CD14-positive monocyte (primary cell): ENCODE measurements around the gene MMEL1. TPM values are rescaled to one million over a fixed set of nuclear protein-coding genes. Genes with fewer than 3 reads are reported as not detected.
"Not testable (repeated sequence)": the region's sequence is repeated elsewhere in the genome, so short reads cannot be mapped to it uniquely, and the experiment has no call there.

Source experiments
- DNase-seq, 3 donors: peaks; one replicate each; pipeline ENCODE4 v3.0.0-alpha.2; 2011 to 2022
- H2AFZ ChIP-seq: 2 replicates; pipeline ENCODE4 v1.6.0; 2012; ENCODE audit warnings: mild to moderate bottlenecking, low read depth, low read length, inconsistent platforms; ENCODE audit not compliant: insufficient read depth, poor library complexity, severe bottlenecking
- H3K27ac ChIP-seq, 2 donors: 1 replicate in 1 of 2; 2 replicates in 1 of 2; pipeline ENCODE4 v1.5.1; 2012 to 2013; ENCODE audit warnings: low read length in 2 of 2, control low read depth in 1 of 2, inconsistent platforms in 1 of 2, low read depth in 1 of 2, mild to moderate bottlenecking in 1 of 2
- H3K27me3 ChIP-seq, 2 donors: one replicate each; pipeline versions ENCODE4 v1.6.0 to v1.6.1; 2011 to 2013; ENCODE audit warnings: low read length in 2 of 2; ENCODE audit not compliant: control insufficient read depth in 2 of 2, insufficient read depth in 2 of 2
- H3K36me3 ChIP-seq, 2 donors: replicated peaks in 1 of 2; 1 replicate in 1 of 2; 2 replicates in 1 of 2; pipeline versions ENCODE4 v1.5.1 to v1.6.1; 2012 to 2013; ENCODE audit warnings: low read length in 2 of 2, control low read depth in 1 of 2, inconsistent platforms in 1 of 2, mild to moderate bottlenecking in 1 of 2; ENCODE audit not compliant: insufficient read depth in 2 of 2, control insufficient read depth in 1 of 2
- H3K4me1 ChIP-seq, 2 donors: 1 replicate in 1 of 2; 2 replicates in 1 of 2; pipeline versions ENCODE4 v1.5.1 to v1.6.1; 2012 to 2013; ENCODE audit warnings: low read length in 2 of 2, control low read depth in 1 of 2, inconsistent platforms in 1 of 2, mild to moderate bottlenecking in 1 of 2, moderate library complexity in 1 of 2; ENCODE audit not compliant: insufficient read depth in 2 of 2, control insufficient read depth in 1 of 2
- H3K4me2 ChIP-seq: replicated peaks from 2 replicates; pipeline ENCODE3; 2012; ENCODE audit warnings: low read length, moderate library complexity, mild to moderate bottlenecking; ENCODE audit not compliant: poor library complexity, severe bottlenecking; ENCODE audit errors: extremely low read depth
- H3K4me3 ChIP-seq, 3 experiments: fragments of 200-600 bp in 1 of 3; sonication (generic) in 1 of 3; replicated peaks in 1 of 3; 1 replicate in 2 of 3; 2 replicates in 1 of 3; pipeline ENCODE4 v1.5.1; 2011 to 2013; ENCODE audit warnings: low read length in 3 of 3, mild to moderate bottlenecking in 3 of 3, control low read depth in 2 of 3, low read depth in 2 of 3, inconsistent platforms in 1 of 3, moderate library complexity in 1 of 3
- H3K79me2 ChIP-seq: 2 replicates; pipeline ENCODE4 v1.6.0; 2012; ENCODE audit warnings: mild to moderate bottlenecking, control low read depth, inconsistent platforms, low read length, moderate library complexity; ENCODE audit not compliant: insufficient read depth
- H3K9ac ChIP-seq: 2 replicates; pipeline ENCODE4 v1.6.0; 2017; ENCODE audit warnings: low read length, mild to moderate bottlenecking; ENCODE audit not compliant: insufficient read depth, poor library complexity, severe bottlenecking
- H3K9me3 ChIP-seq, 2 donors: replicated peaks in 1 of 2; 1 replicate in 1 of 2; 2 replicates in 1 of 2; pipeline versions ENCODE4 v1.5.1 to v1.6.1; 2012 to 2013; ENCODE audit warnings: low read length in 2 of 2, control low read depth in 1 of 2; ENCODE audit not compliant: control insufficient read depth in 1 of 2, insufficient read depth in 1 of 2
- H4K20me1 ChIP-seq: 2 replicates; pipeline ENCODE4 v1.6.0; 2012; ENCODE audit warnings: mild to moderate bottlenecking, low read length, control low read depth, moderate library complexity; ENCODE audit not compliant: insufficient read depth
- H3K27ac Mint-ChIP-seq, 7 donors: one replicate each; pipeline ENCODE4 v1.8.0; 2020; ENCODE audit warnings: mild to moderate bottlenecking in 7 of 7, mixed read lengths in 7 of 7, moderate library complexity in 6 of 7, inconsistent platforms in 2 of 7
- H3K27me3 Mint-ChIP-seq, 3 donors: one replicate each; pipeline ENCODE4 v1.8.0; 2021 to 2022; ENCODE audit warnings: low read depth in 3 of 3, mild to moderate bottlenecking in 3 of 3, mixed read lengths in 3 of 3, moderate library complexity in 3 of 3, inconsistent platforms in 1 of 3
- H3K36me3 Mint-ChIP-seq, 2 donors: one replicate each; pipeline ENCODE4 v1.8.0; 2020; ENCODE audit warnings: mixed read lengths in 2 of 2, inconsistent platforms in 1 of 2, mild to moderate bottlenecking in 1 of 2
- H3K4me1 Mint-ChIP-seq: one replicate; pipeline ENCODE4 v1.8.0; 2020; ENCODE audit warnings: mild to moderate bottlenecking, mixed read lengths
- H3K4me3 Mint-ChIP-seq, 2 donors: one replicate each; pipeline ENCODE4 v1.8.0; 2020; ENCODE audit warnings: mild to moderate bottlenecking in 2 of 2, mixed read lengths in 2 of 2, moderate library complexity in 1 of 2
- H3K9me3 Mint-ChIP-seq, 7 donors: one replicate each; pipeline ENCODE4 v1.8.0; 2020 to 2022; ENCODE audit warnings: mixed read lengths in 7 of 7, mild to moderate bottlenecking in 6 of 7, moderate library complexity in 6 of 7, inconsistent platforms in 2 of 7
- WGBS: methylation state at CpG from one replicate; pipeline ENCODE4 v1.1.5; 2013; ENCODE audit warnings: missing lambda C conversion rate; ENCODE audit not compliant: insufficient coverage; 5-methylcytosine and 5-hydroxymethylcytosine counted together
- intact Hi-C, 2 donors: fragments of 100-400 bp; cut with micrococcal nuclease; formaldehyde crosslinking; loops; one replicate each; pipeline versions ENCODE4 v1.15.0 to v1.15.1; 2023
- polyA minus RNA-seq: library from RNA; depleted of rRNA, polyadenylated mRNA; stranded (reverse); fragments of >200 nt; gene quantifications from 2 replicates; pipeline ENCODE4 v1.2.3, GENCODE V29; 2012
- polyA plus RNA-seq, 3 donors: library from polyadenylated mRNA; depleted of rRNA in 1 of 3; unstranded in 2 of 3; stranded (reverse) in 1 of 3; fragments of 300-500 nt in 2 of 3; fragments of >200 nt in 1 of 3; fragmentation: Illumina TruSeq in 2 of 3; gene quantifications; 1 replicate in 2 of 3; 2 replicates in 1 of 3; pipeline ENCODE4 v1.2.3, GENCODE V29; 2012 to 2021
- total RNA-seq, 12 experiments: library from RNA in 1 of 12; stranded (reverse) in 1 of 12; fragments of 120-200 nt in 1 of 12; gene quantifications; one replicate each; pipeline ENCODE4 v1.2.4 and lab custom pipeline; 2013 to 2026; ENCODE audit warnings: mixed read lengths in 6 of 12, inconsistent platforms in 1 of 12
- TF ChIP-seq, protein P1 (sequence below): fragments of 200-600 bp; IDR thresholded peaks from one replicate; pipeline ENCODE4 v1.8.0; 2022; ENCODE audit warnings: antibody characterized with exemption, mild to moderate bottlenecking

MMEL1 gene, protein sequence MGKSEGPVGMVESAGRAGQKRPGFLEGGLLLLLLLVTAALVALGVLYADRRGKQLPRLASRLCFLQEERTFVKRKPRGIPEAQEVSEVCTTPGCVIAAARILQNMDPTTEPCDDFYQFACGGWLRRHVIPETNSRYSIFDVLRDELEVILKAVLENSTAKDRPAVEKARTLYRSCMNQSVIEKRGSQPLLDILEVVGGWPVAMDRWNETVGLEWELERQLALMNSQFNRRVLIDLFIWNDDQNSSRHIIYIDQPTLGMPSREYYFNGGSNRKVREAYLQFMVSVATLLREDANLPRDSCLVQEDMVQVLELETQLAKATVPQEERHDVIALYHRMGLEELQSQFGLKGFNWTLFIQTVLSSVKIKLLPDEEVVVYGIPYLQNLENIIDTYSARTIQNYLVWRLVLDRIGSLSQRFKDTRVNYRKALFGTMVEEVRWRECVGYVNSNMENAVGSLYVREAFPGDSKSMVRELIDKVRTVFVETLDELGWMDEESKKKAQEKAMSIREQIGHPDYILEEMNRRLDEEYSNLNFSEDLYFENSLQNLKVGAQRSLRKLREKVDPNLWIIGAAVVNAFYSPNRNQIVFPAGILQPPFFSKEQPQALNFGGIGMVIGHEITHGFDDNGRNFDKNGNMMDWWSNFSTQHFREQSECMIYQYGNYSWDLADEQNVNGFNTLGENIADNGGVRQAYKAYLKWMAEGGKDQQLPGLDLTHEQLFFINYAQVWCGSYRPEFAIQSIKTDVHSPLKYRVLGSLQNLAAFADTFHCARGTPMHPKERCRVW
- 4.8 TPM for total RNA-seq (2013)
- 1 to 10 TPM; 1.1 to 4.4 (median 1.9) TPM for polyA plus RNA-seq
- polyA minus RNA-seq = 1.5 and 3.0 TPM in 2 replicates
- total RNA-seq (lab: John Stamatoyannopoulos, UW) = 0.06 to 1.6 (median 0.55) reads per million in 11 experiments

DNA sequence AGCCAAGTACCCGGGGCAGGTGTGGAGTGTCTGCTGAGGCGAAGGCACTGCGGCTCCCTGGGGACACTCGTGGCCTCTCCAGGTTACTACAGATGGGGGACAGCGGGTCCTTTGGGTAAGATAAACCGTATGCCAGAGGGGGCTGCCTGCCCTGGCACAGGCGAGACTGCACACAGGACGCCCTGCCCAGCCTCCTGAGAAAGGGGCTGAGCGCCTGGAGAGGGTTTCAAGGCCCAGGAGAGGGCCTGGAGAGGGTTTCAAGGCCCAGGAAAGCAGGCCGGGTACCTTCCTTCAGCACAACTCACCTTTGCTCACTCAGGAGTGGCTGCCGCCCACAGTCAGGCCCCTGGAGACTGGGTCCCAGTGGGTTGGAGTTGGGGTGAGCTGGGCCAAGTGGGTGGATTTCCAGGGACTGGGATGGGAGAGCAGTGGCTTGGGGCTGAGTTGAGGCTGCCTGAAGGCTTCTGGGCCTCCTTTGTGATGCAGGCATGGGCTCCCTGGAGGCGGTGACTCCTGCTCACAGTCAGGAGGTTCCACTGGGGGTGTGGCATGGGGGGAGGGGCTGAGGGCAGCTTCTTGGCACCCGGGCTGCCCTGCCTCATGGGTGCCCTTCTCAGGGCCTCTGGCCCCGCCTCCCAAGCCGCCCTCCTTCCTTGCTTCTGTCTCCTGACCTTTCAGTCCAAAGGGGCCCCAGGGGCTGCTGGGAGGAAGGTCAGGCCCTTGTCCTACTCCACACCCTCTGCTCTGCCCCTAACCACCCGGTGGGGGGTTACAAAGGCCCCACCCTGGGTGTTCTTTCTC, at the start of gene MMEL1:
MMEL1 (minus strand) TSS at position 456 of the 801 bp plus-strand sequence. CDS start 3,532 bp downstream, outside the sequence.
- Mint-ChIP-seq H3K36me3 (peaks cover 0 to 6% of the 10 kb centered on the region in 2 donors), H3K4me3 (no peak within 1 kb of the TSS), H3K27ac (peak within 1 kb of the TSS in 2 of 7 donors; percentile 41 to 67), H3K4me1 (no peaks in the 10 kb centered on the region), H3K27me3 (peaks cover 19 to 58% (median 32%) of the 10 kb centered on the region in 3 donors), H3K9me3 (peaks cover 26 to 36% (median 33%) of the 10 kb centered on the region in 7 donors)
- Histone ChIP-seq H3K36me3 (no peaks in the 10 kb centered on the region), H3K9ac (no peak within 1 kb of the TSS), H3K4me3 (no peak within 1 kb of the TSS), H3K27me3 (peaks cover 0 to 23% of the 10 kb centered on the region in 2 donors), H3K79me2 (no peaks in the 10 kb centered on the region), H3K4me1 (no peaks in the 10 kb centered on the region), H3K9me3 (peaks cover 26 to 40% of the 10 kb centered on the region in 2 donors), H2AFZ (no peak within 1 kb of the TSS), H3K27ac (no peak within 1 kb of the TSS), H3K4me2 (no peak within 1 kb of the TSS), H4K20me1 (no peaks in the 10 kb centered on the region)
- 88% methylated on average over 9 of the region's 16 CpGs for WGBS
- intact Hi-C loops = no loop called here
- TF ChIP-seq, protein P1, sequence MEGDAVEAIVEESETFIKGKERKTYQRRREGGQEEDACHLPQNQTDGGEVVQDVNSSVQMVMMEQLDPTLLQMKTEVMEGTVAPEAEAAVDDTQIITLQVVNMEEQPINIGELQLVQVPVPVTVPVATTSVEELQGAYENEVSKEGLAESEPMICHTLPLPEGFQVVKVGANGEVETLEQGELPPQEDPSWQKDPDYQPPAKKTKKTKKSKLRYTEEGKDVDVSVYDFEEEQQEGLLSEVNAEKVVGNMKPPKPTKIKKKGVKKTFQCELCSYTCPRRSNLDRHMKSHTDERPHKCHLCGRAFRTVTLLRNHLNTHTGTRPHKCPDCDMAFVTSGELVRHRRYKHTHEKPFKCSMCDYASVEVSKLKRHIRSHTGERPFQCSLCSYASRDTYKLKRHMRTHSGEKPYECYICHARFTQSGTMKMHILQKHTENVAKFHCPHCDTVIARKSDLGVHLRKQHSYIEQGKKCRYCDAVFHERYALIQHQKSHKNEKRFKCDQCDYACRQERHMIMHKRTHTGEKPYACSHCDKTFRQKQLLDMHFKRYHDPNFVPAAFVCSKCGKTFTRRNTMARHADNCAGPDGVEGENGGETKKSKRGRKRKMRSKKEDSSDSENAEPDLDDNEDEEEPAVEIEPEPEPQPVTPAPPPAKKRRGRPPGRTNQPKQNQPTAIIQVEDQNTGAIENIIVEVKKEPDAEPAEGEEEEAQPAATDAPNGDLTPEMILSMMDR = no peak
- DNase-seq = no peak

DNA sequence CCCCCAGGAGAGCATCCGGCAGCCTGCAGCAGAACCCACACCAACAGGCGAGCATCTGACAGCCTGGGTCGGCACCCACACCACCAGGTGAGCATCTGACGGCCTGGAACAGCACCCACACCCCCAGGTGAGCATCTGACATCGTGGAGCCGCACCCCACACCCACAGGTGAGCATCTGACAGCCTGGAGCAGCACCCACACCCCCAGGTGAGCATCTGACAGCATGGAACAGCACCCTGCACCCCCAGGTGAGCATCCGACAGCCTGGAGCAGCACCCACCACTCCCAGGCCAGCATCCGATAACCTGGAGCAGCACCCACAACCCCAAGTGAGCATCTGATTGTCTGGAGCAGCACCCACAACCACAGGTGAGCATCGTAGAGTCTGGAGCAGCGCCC, 43.9 kb upstream of the MMEL1 start:
- H4K20me1 ChIP-seq, H3K4me1 ChIP-seq, H3K4me3 Mint-ChIP-seq, H3K9me3 Mint-ChIP-seq, H3K9ac ChIP-seq, H3K4me2 ChIP-seq, H3K79me2 ChIP-seq, H3K36me3 Mint-ChIP-seq, H3K27ac Mint-ChIP-seq, H3K4me3 ChIP-seq, H3K27me3 Mint-ChIP-seq, H3K9me3 ChIP-seq, H3K27ac ChIP-seq, H3K4me1 Mint-ChIP-seq, H3K27me3 ChIP-seq, DNase-seq, H3K36me3 ChIP-seq, H2AFZ ChIP-seq, intact Hi-C loops: not testable (repeated sequence)
- no CpG with 5 or more reads among the region's 10 CpGs for WGBS

DNA sequence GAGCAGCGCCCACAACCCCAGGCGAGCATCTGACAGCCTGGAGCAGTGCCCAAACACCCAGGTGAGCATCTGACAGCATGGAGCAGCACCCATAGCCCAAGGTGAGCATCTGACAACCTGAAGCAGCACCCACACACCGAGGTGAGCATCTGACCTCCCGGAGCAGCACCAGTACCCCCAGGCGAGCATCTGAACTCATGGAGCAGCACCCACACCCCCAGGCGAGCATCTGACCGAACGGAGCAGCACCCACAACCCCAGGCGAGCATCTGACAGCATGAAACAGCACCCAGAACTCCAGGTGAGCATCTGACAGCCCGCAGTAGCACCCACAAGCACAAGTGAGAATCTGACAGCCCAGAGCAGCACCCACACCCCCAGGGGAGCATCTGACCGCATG, 38.8 kb upstream of the MMEL1 start:
- H3K79me2 ChIP-seq, intact Hi-C loops, H3K4me1 ChIP-seq, H3K4me3 ChIP-seq, H4K20me1 ChIP-seq, H3K9me3 Mint-ChIP-seq, DNase-seq, H3K27ac Mint-ChIP-seq, H3K9me3 ChIP-seq, H2AFZ ChIP-seq, H3K36me3 ChIP-seq, H3K4me2 ChIP-seq, H3K4me3 Mint-ChIP-seq, H3K4me1 Mint-ChIP-seq, H3K9ac ChIP-seq, H3K27ac ChIP-seq, H3K36me3 Mint-ChIP-seq, H3K27me3 Mint-ChIP-seq, H3K27me3 ChIP-seq: not testable (repeated sequence)
- 45% methylated on average over 2 of the region's 11 CpGs for WGBS
